GM18502 (cell line): Measurements from ENCODE around the gene TRIM37.

ENCODE experiments used
- ATAC-seq: cut with Tn5 transposase; IDR thresholded peaks from one replicate; pipeline ENCODE4 v1.9.1; 2021; ENCODE audit warnings: mild to moderate bottlenecking; ENCODE audit not compliant: unreplicated experiment, poor library complexity

TRIM37 gene

DNA sequence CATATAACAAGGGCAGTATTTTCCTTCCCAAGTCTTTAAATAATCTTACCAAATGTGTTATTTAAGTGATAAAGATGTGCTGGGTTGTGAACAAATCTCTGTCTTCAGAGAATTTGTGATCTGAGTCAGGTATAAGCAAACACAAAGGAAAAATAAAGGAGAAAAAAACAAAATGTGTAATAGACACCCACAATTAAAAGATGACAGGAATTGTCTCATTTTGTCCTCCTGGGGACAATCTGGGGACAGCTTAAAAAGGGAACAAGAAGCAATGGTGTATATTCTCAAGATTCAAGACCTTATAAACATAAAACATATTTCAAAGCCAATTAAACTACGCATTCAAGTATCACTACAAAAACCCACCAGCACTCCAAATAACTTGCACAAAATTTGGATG, 107.2 kb downstream of the TRIM37 start:
- ATAC-seq, result no peak

DNA sequence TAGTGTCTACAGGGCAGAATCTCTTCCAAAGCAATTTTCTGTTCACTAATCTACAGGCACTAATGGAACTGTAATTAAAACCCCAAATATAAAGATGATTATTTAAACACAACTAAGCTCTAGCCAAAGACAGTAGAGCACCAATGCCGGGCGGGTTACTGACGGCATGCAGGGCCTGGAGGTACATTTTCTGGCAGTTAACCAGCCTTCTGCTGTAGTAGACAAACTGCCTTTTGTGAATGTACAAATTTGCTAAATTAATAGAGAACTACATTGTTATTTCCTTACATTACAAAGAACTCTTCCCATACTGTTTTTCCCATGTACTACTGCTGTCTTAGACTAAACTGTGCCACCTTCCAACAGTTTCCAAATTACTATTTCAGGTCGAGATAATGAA, 107.8 kb downstream of the TRIM37 start:
- no peak for ATAC-seq

DNA sequence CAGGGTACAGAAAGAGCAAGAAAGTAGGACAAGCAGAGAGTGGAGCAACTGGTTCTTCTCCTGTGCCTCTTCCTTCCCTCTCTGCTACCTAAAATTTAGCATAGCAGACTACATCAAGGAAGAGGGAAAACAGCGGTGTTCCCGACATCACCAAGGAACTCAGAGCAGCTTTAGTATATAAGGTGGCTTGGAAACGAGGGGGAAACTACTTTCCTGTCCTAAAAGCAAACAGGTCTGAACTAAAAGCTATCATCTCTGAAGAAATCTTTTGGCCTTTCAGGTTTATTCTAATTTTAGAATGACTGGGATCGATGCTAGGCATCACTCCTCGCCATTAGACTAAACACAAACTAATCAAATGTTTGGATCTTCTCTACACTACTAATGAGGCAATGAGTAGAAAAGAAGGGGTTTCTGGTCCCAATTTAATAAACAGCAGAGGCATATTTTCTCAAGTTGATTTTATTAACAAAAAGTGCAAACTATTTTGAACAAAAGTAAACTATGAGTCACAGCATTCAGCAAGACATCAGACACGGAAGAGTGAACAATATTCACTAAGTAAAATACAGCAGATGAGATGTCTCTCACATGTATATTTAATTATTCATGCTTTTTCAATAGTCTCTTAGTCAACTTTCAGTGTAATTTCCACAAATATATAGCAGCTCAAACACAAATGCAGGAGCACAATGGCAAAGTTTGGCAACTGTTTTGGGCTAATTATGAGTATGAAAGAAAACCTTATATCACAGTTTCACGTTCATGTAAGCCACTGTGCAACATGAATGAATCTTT, 108.7 kb downstream of the TRIM37 start:
- ATAC-seq, result no peak

DNA sequence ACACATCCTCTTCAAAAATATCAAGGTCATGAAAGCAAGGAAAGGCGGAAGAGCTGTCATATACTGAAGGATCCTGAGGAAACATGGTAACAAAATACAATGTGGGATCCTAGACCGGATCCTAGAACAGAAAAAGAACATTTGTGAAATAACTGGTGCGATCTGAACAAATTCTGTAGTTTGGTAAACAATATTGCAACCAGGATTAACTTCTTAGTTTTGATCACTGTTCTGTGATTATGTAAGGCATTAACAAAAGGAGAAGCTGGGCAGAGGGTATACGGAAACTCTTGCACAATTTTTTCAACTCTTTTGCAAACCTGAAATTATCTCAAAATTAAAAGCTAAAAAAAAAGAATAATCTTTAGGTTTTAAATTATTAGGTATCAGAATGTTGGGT, 109.7 kb downstream of the TRIM37 start:
- no peak for ATAC-seq

DNA sequence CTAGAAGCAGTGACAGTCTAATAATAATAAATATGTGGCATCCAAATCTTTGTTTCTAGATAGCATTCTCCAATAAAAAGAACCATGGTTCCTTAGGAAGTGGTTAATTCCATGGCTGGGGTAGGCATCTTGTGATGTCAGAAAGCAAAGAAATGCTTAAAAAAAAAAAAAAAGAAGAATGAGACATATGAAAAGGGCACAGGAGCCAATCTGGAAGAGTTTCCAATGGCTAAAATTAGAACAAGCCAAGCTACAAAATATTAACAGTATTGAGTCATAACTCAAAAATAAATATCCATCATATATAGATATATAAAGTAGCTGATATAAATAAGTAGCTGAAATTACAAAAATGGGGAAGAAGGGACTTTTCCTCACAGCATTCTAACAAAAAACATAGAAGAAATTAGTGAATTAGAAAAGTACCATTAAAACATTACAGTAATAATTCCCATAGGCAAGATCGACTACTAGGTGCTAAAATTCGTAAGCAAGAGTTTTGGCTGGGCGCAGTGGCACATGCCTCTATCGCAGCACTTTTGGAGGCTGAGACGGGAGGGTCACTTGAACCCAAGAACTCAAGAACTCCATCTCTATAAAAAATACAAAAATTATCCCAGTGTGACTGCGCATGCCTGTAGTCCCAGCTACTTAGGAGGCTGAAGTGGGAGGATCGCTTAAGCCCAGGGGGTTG, 111.3 kb downstream of the TRIM37 start:
- ATAC-seq, result no peak

DNA sequence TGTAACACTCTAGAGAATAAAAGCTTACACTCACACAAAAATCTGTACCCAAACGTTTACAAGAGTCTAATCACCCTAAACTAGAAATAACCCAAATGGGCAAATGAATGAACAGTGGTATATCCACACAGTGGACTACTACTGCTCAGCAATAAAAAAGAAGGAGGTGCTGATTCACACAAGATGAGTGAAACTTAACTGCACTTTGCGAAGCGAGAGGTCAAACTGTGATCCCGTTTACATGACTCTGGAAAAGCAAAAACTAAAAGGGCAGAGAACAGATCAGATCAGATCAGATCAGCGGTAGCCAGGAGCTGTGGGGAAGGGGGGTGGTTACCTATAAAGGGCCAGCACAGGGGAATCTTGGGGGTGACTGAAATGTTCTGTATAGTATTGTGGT, 113.4 kb downstream of the TRIM37 start:
- ATAC-seq, result no peak

DNA sequence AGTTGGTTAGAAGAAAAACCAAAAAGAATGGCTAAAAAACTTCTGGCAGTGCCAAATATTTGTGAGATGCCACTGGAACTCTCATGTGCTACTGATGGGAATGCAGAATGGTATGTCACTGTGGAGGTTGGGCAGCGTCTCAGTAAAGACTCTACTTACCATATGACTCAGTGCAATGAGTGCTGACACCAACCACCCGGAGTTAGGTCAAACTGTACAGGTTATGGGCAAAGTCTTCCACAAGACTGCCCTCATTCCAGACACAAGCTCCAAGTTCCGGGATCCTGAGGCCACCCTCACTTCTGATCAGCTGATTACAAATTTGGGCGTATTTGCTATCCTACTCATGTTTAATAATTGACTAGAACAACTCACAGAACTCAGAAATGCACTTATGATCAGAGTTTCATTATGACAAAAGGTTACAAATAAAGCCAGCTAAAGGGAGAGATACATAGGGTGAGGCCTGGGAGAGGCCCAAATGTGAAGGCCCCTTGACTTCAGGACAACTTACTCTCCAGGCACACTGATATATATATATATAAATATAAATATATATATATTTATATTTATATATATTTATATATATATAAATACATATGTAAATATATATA, 114.9 kb downstream of the TRIM37 start:
- no peak for ATAC-seq

DNA sequence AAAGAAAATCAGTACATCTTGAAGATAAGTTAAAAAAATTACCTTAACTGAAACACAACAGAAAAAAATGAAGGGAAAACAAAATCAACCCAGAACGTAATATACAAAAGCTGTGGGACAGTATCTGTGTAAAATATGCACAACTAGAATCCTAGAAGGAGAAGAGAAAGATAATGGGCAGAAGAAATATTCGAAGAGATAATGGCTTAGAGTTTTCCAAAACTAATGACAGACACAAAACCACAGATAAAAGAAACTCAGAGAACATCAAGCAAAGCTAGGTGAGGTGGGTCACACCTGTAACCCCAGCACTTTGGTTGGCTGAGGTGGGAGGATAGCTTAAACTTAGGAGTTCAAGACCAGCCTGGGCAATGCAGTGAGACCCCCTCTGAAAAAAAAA, 117.1 kb downstream of the TRIM37 start:
- no peak for ATAC-seq

DNA sequence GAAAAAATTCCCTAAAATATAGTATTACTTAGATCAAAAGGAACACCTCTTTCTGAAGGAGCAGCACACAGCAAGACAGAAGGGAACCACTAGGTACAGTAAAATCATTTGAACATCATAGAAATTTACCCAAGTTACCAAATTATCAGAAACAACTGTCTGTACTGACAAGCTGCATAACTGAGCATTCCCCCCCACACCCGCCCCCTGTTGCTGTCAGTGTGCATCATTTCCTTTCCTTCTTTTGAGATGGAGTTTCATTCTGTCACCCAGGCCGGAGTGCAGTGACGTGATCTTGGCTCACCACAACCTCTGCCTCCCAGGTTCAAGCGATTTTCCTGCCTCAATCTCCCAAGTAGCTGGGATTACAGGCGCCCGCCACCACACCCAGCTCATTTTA, 120.7 kb downstream of the TRIM37 start:
- no peak for ATAC-seq

DNA sequence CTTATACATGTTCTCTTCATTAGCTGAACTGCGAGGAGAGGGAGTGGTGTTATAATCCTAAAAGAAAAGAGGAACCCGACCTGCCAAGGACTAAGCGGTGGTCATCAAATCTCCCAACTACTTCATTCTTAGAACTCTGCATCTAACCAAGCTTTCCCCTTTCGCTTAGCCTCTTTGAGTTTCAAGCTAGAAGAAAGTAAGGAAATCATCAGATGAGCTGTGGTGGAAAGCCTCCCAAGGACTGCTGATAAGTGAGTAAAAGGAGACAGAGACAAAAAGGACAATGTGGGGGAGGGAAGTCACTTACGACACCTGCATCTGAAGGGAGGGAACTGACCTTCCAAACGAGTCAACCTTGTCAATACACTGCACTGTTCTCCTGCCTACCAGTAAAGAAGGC, 121.3 kb downstream of the TRIM37 start:
- no peak for ATAC-seq

DNA sequence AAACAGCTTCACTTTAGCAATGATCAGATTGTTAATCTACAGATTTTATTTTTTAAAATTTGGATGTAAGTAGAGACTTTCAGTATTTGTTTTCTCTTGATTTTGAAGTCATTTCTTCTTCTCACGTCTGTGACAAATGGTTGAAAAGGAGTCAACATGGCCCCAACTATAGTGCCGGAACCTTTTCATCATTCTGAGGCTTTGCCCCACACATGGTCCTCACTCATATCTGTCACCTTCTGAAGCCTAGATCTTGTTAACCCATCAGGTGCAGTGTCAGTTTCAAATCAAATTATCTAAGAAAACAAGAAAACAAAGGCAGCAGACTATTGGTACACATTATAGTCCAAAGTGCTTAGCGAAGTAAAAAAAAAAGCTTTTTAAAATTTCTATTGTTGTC, 124.1 kb downstream of the TRIM37 start:
- ATAC-seq, result no peak

DNA sequence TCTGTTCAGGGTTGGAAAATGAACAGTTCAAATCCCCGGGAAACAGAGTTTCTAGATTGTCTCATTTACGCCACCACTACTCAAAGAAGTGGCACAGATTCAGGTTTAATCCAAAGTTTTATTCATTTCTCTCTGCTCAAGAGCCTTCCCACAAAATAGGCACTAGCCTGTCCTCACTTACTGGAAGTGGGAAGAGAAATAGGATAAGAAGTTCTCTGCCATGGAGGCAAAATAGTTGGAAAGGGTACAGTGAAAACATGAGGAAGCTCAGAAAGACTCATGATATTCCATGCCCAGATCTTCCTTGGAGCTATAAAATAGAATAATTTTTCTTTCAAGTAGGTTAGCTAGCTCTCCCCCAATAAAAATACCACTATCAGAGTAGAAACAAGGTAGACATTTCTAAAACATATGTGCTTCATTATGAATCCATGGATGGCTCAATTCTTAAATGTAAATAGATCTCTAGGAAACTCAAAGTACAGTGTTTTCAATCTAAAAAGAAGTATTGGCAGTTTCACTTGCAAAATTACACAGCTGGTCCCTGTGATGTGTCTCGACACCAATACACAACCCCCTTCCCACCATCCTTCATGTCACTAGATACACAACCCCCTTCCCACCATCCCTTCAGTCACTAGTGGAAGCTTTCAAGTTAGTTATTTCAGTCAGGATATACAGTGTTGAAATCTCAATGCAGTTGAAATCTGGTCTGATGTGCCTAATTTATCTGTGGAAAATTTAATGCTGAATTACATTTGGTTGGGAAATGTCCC, 125.8 kb downstream of the TRIM37 start:
- ATAC-seq, result no peak

DNA sequence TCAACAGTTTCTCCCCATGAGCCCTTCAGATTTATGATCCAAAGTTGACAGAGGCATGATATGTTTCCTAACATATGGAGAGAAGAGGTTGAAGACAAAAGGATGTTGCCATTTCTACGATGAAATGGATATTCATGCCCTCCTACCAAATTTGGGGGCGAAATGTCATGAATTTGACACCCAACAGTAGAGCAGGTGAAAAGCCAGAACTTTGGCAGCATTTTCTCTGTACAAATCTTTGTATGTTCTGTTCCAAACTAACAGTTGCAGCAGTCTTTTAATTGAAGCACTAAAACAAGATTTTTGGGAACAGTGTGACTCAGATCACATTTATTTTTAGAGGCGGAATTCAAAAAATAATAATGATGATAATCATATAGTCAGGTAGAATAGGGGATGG, 130.1 kb downstream of the TRIM37 start:
- ATAC-seq, result no peak

DNA sequence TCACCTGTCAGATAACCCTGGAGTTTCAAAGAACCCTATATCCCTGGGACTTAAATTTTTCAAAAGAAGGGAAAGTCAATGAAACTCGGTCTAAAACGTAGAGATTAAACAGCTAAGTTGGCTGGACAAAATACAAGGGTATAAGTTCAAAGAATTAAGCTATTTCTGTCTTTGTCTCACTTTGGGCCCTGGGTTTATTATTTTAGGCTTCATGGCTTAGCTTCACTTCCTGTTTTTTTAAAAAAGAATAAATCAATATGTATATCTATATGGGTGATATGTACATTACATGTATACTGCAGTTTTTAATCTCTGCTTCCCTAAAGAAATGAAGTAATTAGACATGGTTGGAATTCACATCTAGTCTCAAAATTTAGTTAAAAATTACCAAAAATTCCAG, 132.3 kb downstream of the TRIM37 start:
- ATAC-seq, result no peak

DNA sequence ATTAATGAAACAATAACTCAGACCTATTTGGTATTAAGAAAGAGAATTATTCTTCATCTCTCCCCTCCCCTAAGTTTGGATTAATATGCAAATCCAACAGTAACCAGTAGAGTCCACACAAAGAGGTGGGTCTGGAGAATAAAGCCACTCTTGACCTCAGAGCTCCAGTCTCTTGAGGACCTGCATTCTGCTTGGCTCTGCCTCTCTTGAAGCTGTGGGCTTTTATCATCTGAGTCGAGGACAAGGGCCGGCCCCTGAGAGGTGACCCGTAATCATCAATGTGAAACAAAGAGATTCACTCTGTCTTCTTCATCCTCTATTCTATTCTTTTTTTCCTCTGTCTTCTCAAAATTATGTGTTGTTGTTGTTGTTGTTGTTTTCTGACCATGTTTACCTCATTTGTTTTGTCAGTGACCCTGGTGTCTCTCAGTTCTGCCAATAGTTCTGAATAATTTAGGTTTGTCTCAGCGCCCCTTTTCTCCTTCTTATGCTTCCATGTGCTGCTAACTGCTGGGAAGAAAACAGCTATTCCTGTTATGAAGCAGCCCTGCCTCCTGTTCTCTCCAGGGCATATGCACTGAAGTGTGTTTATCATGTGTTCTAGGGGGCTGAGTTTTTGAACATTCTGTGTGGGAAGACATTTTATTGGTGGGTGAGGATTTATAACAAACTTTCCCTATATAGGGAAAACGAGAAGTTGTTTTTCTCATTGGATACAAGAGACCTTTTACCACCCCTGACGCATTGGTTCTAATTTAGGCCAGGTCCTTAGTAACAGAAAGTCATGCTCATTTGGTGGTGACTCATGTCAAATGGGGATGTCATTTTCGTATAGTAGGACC, 135.8 kb downstream of the TRIM37 start:
- ATAC-seq, result no peak

DNA sequence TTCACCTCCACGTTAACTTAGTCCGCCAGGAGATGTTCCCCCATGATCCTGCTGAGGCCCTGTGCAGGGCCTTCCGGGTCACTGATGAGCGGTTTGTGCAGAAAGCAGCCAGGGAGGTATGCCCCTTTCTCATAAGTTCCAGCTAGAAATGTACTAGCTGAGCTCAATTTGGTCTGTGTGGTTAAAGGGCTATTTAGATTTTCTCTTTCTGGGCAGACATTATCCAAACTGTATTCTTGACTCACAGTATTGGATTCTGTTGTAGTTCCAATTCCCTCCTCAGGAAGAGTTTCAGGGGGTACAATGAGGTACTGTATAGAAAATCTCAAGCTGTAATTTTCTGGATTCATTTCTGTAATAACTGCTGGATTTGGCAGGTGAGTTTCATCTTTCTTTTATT, 137.1 kb downstream of the TRIM37 start:
- ATAC-seq, result no peak

DNA sequence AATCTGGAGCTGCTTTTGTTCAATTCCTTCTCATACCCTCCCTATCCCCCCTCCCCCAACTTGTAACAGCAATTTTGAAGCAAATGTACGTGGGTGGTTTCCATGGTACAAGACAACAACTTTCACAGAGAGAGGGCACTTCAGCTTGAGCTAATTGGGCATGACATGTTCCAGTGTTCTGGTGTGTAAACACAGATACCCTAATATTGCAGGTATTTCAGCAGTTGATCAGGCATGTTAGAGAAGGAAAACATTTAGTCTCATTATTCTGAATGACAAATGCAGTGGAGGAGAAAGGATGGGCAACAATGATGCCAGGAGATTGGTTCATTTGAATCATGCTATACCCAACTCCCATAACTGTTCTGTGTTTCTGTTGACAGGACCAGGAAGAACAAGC, 137.5 kb downstream of the TRIM37 start:
- no peak for ATAC-seq

DNA sequence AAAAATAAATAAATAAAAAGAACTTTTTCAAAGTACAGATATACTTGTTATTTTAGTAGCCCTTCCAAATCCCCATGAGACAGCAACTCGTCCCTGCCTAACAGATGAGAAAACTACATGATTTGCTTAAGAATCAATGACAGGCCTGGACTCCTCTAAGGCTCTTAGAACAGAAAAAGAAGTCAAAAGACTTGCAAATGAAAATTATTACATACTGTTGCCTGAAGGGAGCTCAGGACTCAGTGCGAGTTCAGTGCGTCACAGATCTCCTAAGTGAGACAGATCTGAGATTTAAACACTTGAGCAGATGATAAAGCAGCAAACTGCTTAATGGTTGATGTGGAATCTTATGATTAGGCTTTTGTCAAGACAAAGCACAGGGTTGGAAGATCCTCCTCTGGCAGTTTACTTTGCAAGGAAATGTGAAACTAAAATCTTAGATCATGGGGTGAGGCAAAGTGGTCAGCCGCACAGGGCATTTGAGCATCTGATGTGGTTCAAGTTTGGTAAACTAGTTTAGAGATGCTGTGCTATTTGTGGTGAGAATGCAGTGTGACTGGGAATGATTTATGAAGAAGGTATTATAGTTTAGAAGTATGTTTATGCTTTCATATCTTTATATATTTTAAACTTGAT, 138.1 kb downstream of the TRIM37 start:
- ATAC-seq, result no peak

DNA sequence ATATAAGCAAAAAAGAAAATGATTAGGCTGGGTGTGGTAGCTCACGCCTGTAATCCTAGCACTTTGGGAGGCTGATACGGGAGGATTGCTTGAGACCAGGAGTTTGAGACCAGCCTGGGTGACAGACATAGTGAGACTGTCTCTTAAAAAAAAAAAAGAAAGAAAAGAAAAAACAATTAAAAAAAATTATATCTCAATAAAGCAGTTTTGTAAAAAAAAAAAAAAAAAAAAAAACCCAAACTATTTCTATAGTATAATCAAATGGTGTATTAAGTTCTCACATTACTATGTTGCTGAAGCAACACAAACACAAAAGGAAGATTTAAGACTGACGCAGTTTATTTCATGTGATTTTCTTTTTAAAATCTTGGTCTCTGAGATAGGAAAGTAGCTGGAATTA, 140.5 kb downstream of the TRIM37 start:
- no peak for ATAC-seq

DNA sequence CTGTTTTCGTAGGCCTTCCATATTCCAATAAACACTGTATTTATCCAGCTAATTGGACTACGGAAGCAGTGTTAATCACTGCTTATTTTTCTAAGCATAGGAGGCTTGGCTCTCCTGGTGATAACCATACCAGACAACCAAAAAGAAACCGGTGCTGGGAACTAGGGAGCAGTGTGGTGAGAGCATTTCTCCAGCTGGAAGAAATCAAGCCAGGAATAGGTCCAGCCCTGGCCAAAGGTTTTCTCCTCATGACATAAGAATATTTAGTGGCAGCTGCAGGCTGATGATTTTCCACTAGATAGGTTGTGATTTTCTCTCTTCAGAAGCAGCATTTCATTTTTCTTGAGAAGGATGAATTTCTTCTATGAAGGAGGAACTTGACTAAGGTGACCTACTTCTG, 141.5 kb downstream of the TRIM37 start:
- ATAC-seq, result no peak
